ENCODE data around the gene ZNF281. TPM values are rescaled to one million over a fixed set of nuclear protein-coding genes. Genes with fewer than 3 reads are reported as not detected.
A peak's percentile ranks its signal among the peaks of the same experiment; 100 is the strongest.

Gene ZNF281
- total and polyA plus RNA-seq, 2 of the 4 experiments (the other 2 are of a cell fraction): 7.0 to 37.5 TPM

- WGBS, 2 experiments (ENCODE audit: extremely low coverage in 2 of 2, insufficient read length in 1 of 2): no CpG with 5 or more reads among the region's 2 CpGs
- Histone ChIP-seq H4K5ac (ENCODE audit: low read depth, low read length) (no peak overlapping the region), H3K27ac (ENCODE audit: insufficient read depth, low read length) (no peak overlapping the region; the same call in 1 of the 2 replicates), H3K14ac (replicated peaks; ENCODE audit: low read depth, low read length) (no peak overlapping the region), H2BK20ac (ENCODE audit: low read depth, low read length) (no peak overlapping the region), H3K18ac (ENCODE audit: low read depth, low read length) (no peak overlapping the region), H4K8ac (ENCODE audit: low read depth in 2 of 2, low read length in 2 of 2) (no peak overlapping the region), H2AK9ac (replicated peaks; ENCODE audit: low read depth, low read length, poor library complexity) (no peak overlapping the region), H2BK15ac (ENCODE audit: low read depth, low read length) (no peak overlapping the region), H3K23ac (ENCODE audit: low read depth, low read length) (no peak overlapping the region), H3K56ac (ENCODE audit: extremely low read depth, insufficient read depth, low read length) (no peak overlapping the region), H3K4me3 (ENCODE audit: insufficient read depth, low read depth, low read length) (no peak overlapping the region), H4K20me1 (ENCODE audit: insufficient read depth, low read length) (peaks cover 9% of the 10 kb centered on the region; the same call in 1 of the 2 replicates), H3K9me3 (ENCODE audit: control insufficient read depth, insufficient read depth, low read length) (no peaks in the 10 kb centered on the region), H3K9me1 (ENCODE audit: insufficient read depth, low read length) (0 out of 2 replicates have a peak, but pooled peaks cover 2% of the 10 kb centered on the region), H4K91ac (ENCODE audit: insufficient read depth, low read depth, low read length) (no peak overlapping the region), H3K4me2 (ENCODE audit: low read depth, low read length) (peak overlapping the region; percentile 80), H3K79me1 (ENCODE audit: low read depth in 1 of 2, low read length in 2 of 2) (peaks cover 4 to 18% of the 10 kb centered on the region in 2 experiments; a peak in 3 of 4 replicates), H3K36me3 (ENCODE audit: control insufficient read depth, insufficient read depth, low read length) (peaks cover 3% of the 10 kb centered on the region), H2AK5ac (ENCODE audit: low read depth, low read length) (no peak overlapping the region), H3K4me1 (ENCODE audit: control insufficient read depth, insufficient read depth, low read length) (no peaks in the 10 kb centered on the region; the same call in 1 of the 2 replicates), H2BK120ac (ENCODE audit: low read depth, low read length) (no peak overlapping the region), H3K4ac (ENCODE audit: low read depth, low read length) (no peak overlapping the region), H3K27me3 (ENCODE audit: control insufficient read depth, insufficient read depth, low read length) (no peaks in the 10 kb centered on the region), H2BK5ac (ENCODE audit: low read depth, low read length, poor library complexity, severe bottlenecking) (peak overlapping the region; percentile 70), H3K9ac (ENCODE audit: low read depth, low read length) (no peak overlapping the region), H2AFZ (replicated peaks; ENCODE audit: low read length, poor library complexity) (no peak overlapping the region)
- ChIA-PET CTCF (interaction anchor here (0.5 to 0.8 kb wide), 2 partner anchors 13 to 148 kb away, joined by 3 read pairs; no protein-coding TSS in a partner anchor), POLR2A (ENCODE audit: unreplicated experiment) (no interaction called here)
- ATAC-seq (ENCODE audit: low read depth): no peak
- intact Hi-C loops (cut with micrococcal nuclease) (loop anchor here (5.0 to 10.0 kb wide), 3 partner anchors 84 to 716 kb away; no protein-coding TSS in a partner anchor), dilution Hi-C loops (cut with HindIII; ENCODE audit: low sequenced_read_pairs, unreplicated experiment) (no loop called here), in situ Hi-C loops (cut with MboI; ENCODE audit: low sequenced_read_pairs) (no loop called here)
- no peak for DNase-seq
- no TSS peak for BruUV-seq (replicated peaks)
- no peak for TF ChIP-seq POLR2A (IDR thresholded peaks at IDR 0.05; ENCODE audit: low read depth, low read length)
- TF ChIP-seq BHLHE40 (IDR thresholded peaks at IDR 0.05; ENCODE audit: low read depth, low read length): no peak
- no peak for TF ChIP-seq MAZ (IDR thresholded peaks at IDR 0.05; ENCODE audit: borderline replicate concordance, low read depth, low read length)
- TF ChIP-seq RFX5 (IDR thresholded peaks at IDR 0.05; ENCODE audit: low read depth, low read length): no peak
These were observed 8.6 kb downstream of the ZNF281 start for GRCh38 chr1:200401263-200401662.
